GM12873 (cell line): ENCODE measurements around the gene DZIP3.

ENCODE experiments used
- CTCF ChIP-seq: IDR thresholded peaks from 2 replicates; pipeline ENCODE4 v1.5.1; 2012; ENCODE audit warnings: low read depth, mild to moderate bottlenecking, moderate library complexity, low read length, control low read depth; ENCODE audit not compliant: insufficient read depth; ENCODE audit errors: missing control alignments

DZIP3 gene

DNA sequence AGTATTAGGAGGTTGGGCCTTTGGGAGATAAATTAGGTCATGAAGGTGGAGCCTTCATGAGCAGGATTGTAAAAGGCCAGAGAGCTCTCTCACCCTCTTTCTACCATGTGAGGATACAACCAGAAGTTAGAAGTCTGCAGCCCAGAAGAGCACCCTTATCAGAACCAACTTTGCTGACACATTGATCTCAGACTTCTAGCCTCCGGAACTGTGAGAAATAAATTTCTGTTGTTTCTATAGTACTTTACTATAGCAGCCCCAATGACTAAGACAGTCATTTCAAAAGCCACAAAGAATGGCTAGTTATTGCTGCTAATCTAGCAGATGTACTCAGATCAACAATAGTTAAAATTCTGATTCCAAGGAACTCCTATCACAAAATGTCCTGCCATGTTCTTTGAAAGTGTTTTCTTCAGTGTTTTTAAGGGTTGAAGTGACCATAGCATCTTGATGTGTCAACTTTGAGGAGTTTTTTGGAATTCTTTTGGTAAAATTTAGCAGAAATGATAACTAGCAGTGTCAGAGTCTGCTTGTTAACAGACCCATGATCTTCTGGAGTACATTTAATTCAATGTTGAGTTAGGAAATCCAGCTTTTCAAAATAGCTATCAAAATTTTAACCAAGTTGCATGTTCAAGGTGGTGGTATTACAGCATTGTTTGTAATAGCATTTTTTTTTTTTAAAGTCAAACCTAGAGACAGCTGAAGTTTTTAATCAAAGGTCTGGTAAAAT, 10.3 kb downstream of the DZIP3 start:
- no peak for TF ChIP-seq CTCF

DNA sequence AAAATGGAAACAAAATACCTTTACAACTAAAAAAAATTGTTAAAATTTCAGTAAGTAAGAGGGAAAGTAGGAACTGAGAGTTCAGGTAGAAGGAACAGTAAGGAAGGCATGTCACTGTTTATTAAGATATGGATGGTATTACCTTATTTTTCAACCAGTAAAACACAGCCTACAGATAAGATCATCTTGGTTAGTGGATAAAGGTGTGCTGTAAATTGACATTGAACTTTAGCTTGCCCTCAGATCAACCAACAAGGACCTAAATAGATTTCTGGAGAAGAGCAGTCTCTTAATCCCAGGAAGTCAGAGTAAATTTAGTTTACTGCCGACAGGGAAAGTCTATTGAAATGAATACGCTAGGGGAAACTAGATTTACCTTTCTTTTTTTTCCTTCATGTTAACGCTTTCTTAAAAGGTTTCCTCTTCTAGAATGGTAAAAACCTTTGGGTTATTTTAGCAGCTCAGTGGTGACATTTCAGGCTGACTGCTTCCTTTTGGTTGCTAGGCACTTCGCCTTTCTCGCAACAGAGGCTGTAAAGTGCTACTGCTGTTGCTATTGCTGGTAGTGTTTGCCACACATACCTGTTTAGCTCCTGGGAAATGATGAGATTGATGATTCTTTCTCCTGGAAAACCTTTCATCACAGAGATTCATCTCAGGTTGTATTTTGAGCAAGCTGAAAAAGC, 12.9 kb downstream of the DZIP3 start:
- TF ChIP-seq CTCF: no peak

DNA sequence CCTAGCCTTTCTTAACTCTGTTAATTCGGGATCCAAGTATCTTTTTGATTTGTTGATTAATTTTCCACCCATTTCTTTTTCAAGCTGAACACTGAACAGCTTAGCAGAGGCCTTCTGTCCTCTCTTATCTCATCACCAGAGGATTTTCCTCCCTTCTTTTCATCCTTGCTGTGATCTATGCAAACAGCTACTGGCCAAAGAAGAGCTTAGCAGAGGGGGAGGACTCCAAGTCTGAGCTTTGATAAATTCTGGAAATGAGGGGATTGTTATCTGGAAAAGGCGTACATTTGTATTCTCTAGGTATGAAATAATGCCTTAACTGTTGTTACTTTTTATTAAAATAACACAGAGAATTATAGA, 13.4 kb downstream of the DZIP3 start:
- no peak for TF ChIP-seq CTCF

GRCh38 chr3:108603691-108604090, 14.2 kb downstream of the DZIP3 start:
- TF ChIP-seq CTCF: no peak

GRCh38 chr3:108605028-108605427, 15.5 kb downstream of the DZIP3 start:
- TF ChIP-seq CTCF: no peak

- TF ChIP-seq CTCF: no peak
Observed at GRCh38 chr3:108605491-108605890, 16.0 kb downstream of the DZIP3 start.

GRCh38 chr3:108608750-108609149, 19.2 kb downstream of the DZIP3 start:
- TF ChIP-seq CTCF: no peak
